ENCODE data around the gene RYR1.

Gene RYR1

DNA sequence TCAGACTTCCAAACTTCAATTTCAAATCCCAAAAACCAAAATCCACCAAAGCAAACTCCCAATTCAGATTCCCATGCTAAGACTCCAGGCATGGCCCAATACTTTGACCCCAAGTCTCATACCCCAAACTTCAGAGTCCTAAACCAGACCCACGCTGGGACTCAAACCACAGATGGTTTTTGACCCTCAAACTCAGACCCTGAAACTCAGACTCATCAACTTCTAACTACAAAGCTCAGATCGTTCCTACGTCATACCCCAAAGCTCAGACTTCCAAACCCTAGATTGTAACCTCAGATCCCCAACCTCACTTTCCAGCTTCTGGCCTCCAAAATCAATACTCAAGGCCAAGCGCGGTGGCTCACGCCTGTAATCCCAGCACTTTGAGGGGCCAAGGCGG lies 11.9 kb downstream of the RYR1 start:
- TF ChIP-seq MYC (IDR thresholded peaks at IDR 0.05; ENCODE audit: low read depth, low read length) = no peak
- TF ChIP-seq MAX (IDR thresholded peaks at IDR 0.05; ENCODE audit: low read depth, low read length) = no peak
- TF ChIP-seq POLR2A (IDR thresholded peaks at IDR 0.05; ENCODE audit: extremely low read depth, insufficient read length) = no peak
- TF ChIP-seq, protein P1, sequence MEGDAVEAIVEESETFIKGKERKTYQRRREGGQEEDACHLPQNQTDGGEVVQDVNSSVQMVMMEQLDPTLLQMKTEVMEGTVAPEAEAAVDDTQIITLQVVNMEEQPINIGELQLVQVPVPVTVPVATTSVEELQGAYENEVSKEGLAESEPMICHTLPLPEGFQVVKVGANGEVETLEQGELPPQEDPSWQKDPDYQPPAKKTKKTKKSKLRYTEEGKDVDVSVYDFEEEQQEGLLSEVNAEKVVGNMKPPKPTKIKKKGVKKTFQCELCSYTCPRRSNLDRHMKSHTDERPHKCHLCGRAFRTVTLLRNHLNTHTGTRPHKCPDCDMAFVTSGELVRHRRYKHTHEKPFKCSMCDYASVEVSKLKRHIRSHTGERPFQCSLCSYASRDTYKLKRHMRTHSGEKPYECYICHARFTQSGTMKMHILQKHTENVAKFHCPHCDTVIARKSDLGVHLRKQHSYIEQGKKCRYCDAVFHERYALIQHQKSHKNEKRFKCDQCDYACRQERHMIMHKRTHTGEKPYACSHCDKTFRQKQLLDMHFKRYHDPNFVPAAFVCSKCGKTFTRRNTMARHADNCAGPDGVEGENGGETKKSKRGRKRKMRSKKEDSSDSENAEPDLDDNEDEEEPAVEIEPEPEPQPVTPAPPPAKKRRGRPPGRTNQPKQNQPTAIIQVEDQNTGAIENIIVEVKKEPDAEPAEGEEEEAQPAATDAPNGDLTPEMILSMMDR (IDR thresholded peaks at IDR 0.05; ENCODE audit: low read depth, low read length) = no peak
- DNase-seq (ENCODE audit: low read depth) = no peak
- H3K4me3 ChIP-seq (ENCODE audit: low read depth, low read length) = no peak overlapping the region

DNA sequence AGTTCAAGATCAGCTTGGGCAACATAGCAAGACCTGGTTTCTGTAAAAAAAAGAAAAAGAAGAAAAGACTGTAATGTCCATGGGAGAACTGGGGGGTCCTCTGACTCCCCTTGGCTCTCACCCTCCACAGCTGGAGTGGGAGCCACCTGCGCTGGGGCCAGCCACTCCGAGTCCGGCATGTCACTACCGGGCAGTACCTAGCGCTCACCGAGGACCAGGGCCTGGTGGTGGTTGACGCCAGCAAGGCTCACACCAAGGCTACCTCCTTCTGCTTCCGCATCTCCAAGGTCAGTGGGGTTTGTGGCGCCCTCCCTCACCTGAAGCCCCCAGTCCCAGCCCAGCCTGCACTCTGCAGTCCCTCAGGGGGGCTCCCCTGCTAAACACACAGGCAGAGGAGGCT lies 14.7 kb downstream of the RYR1 start:
- DNase-seq (ENCODE audit: low read depth) = no peak
- no peak overlapping the region for H3K4me3 ChIP-seq (ENCODE audit: low read depth, low read length)
- TF ChIP-seq MAX (IDR thresholded peaks at IDR 0.05; ENCODE audit: low read depth, low read length) (no peak), POLR2A (IDR thresholded peaks at IDR 0.05; ENCODE audit: extremely low read depth, insufficient read length) (no peak), MYC (IDR thresholded peaks at IDR 0.05; ENCODE audit: low read depth, low read length) (no peak)
- TF ChIP-seq, protein P1 (IDR thresholded peaks at IDR 0.05; ENCODE audit: low read depth, low read length) = no peak

DNA sequence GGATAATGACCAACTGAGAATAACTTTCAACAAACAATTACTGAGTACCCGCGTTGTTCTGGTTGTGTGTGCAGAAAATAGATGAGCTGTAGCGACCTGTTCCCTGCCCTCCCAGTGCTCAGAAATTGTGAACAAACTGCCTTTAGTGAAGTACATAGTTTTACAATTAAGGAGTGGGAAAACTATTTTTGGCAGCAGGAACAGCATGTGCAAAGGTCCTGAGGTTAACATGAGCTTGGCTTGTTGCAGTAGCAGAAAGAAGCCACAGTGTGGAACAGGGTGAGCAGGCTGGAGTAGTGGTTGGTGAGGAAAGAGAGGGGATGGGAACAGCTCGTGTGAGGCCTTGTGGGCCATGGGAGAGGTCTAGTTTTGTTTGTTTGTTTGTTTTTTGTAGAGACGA lies 16.0 kb downstream of the RYR1 start:
- TF ChIP-seq POLR2A (IDR thresholded peaks at IDR 0.05; ENCODE audit: extremely low read depth, insufficient read length) (no peak), MAX (IDR thresholded peaks at IDR 0.05; ENCODE audit: low read depth, low read length) (no peak), MYC (IDR thresholded peaks at IDR 0.05; ENCODE audit: low read depth, low read length) (no peak)
- TF ChIP-seq, protein P1 (IDR thresholded peaks at IDR 0.05; ENCODE audit: low read depth, low read length) = no peak
- DNase-seq (ENCODE audit: low read depth) = no peak
- no peak overlapping the region for H3K4me3 ChIP-seq (ENCODE audit: low read depth, low read length)

- no peak for DNase-seq (ENCODE audit: low read depth)
- no peak overlapping the region for H3K4me3 ChIP-seq (ENCODE audit: low read depth, low read length)
- no peak for TF ChIP-seq POLR2A (IDR thresholded peaks at IDR 0.05; ENCODE audit: extremely low read depth, insufficient read length)
- TF ChIP-seq, protein P1 (IDR thresholded peaks at IDR 0.05; ENCODE audit: low read depth, low read length) = no peak
- TF ChIP-seq MAX (IDR thresholded peaks at IDR 0.05; ENCODE audit: low read depth, low read length) = no peak
Measured at GRCh38 chr19:38451036-38451435, 17.5 kb downstream of the RYR1 start.

GRCh38 chr19:38451629-38452028 lies 18.1 kb downstream of the RYR1 start:
- TF ChIP-seq POLR2A (IDR thresholded peaks at IDR 0.05; ENCODE audit: extremely low read depth, insufficient read length) = no peak
- no peak for DNase-seq (ENCODE audit: low read depth)
- no peak overlapping the region for H3K4me3 ChIP-seq (ENCODE audit: low read depth, low read length)

- H3K4me3 ChIP-seq (ENCODE audit: low read depth, low read length) = no peak overlapping the region
- TF ChIP-seq MAX (IDR thresholded peaks at IDR 0.05; ENCODE audit: low read depth, low read length) = no peak
- no peak for TF ChIP-seq POLR2A (IDR thresholded peaks at IDR 0.05; ENCODE audit: extremely low read depth, insufficient read length)
- TF ChIP-seq, protein P1 (IDR thresholded peaks at IDR 0.05; ENCODE audit: low read depth, low read length) = no peak
- no peak for TF ChIP-seq MYC (IDR thresholded peaks at IDR 0.05; ENCODE audit: low read depth, low read length)
- peak; percentile 31 for DNase-seq (ENCODE audit: low read depth)
Measured at GRCh38 chr19:38452430-38453366, 19.2 kb downstream of the RYR1 start.
